GM23338 (cell line): ENCODE data around the gene ZAP70. TPM values are rescaled to one million over a fixed set of nuclear protein-coding genes. Genes with fewer than 3 reads are reported as not detected.
"Not testable (repeated sequence)": the region's sequence is repeated elsewhere in the genome, so short reads cannot be mapped to it uniquely, and the experiment has no call there.

ENCODE experiments used
- ATAC-seq: fragments of 200-7000 bp; cut with Tn5 transposase; 3 replicates; pipeline ENCODE4 v1.9.1; 2020
- DNase-seq: peaks from one replicate; pipeline ENCODE4 v3.0.0-alpha.2; 2015; ENCODE audit warnings: low spot score
- H2AFZ ChIP-seq: fragments of 200-600 bp; sonication (generic); 2 replicates; pipeline ENCODE4 v1.8.0; 2016; ENCODE audit warnings: antibody characterized with exemption, mild to moderate bottlenecking, moderate library complexity
- H3F3A ChIP-seq: fragments of 200-600 bp; sonication (generic); replicated peaks from 2 replicates; pipeline ENCODE4 v1.8.0; 2017; ENCODE audit warnings: antibody characterized with exemption, mixed run types, low read depth
- H3K27ac ChIP-seq: fragments of 200-600 bp; sonication (generic); 2 replicates; pipeline ENCODE4 v1.6.1; 2016; ENCODE audit warnings: low read depth
- H3K27me3 ChIP-seq: fragments of 200-600 bp; sonication (generic); 2 replicates; pipeline ENCODE4 v1.8.0; 2016; ENCODE audit warnings: mild to moderate bottlenecking, mixed run types, moderate library complexity; ENCODE audit not compliant: insufficient read depth
- H3K36me3 ChIP-seq: fragments of 200-600 bp; sonication (generic); 2 replicates; pipeline ENCODE4 v1.8.0; 2016; ENCODE audit warnings: mild to moderate bottlenecking; ENCODE audit not compliant: insufficient read depth
- H3K4me1 ChIP-seq: fragments of 200-600 bp; sonication (generic); 2 replicates; pipeline ENCODE4 v1.8.0; 2016; ENCODE audit warnings: mild to moderate bottlenecking, moderate library complexity; ENCODE audit not compliant: insufficient read depth
- H3K4me2 ChIP-seq: fragments of 200-600 bp; sonication (generic); 2 replicates; pipeline ENCODE4 v1.7.1; 2017; ENCODE audit warnings: mixed run types
- H3K4me3 ChIP-seq: fragments of 200-600 bp; sonication (generic); 2 replicates; pipeline ENCODE4 v1.6.1; 2016; ENCODE audit warnings: mixed run types
- H3K79me2 ChIP-seq: fragments of 200-600 bp; sonication (generic); replicated peaks from 2 replicates; pipeline ENCODE4 v1.8.0; 2017; ENCODE audit warnings: mild to moderate bottlenecking; ENCODE audit not compliant: insufficient read depth
- H3K9me2 ChIP-seq: fragments of 200-600 bp; sonication (generic); 2 replicates; pipeline ENCODE4 v1.8.0; 2017; ENCODE audit not compliant: insufficient read depth
- H4K20me1 ChIP-seq: fragments of 200-600 bp; sonication (generic); replicated peaks from 2 replicates; pipeline ENCODE4 v1.8.0; 2017; ENCODE audit warnings: mild to moderate bottlenecking; ENCODE audit not compliant: insufficient read depth
- H3K27ac Mint-ChIP-seq: 2 replicates; pipeline ENCODE4 v1.8.0; 2020; ENCODE audit warnings: inconsistent platforms, mild to moderate bottlenecking, moderate library complexity, mixed read lengths
- H3K27me3 Mint-ChIP-seq: 3 replicates; pipeline ENCODE4 v1.8.0; 2022; ENCODE audit warnings: low read depth, mild to moderate bottlenecking, moderate library complexity, mixed read lengths, inconsistent platforms; ENCODE audit not compliant: insufficient read depth, poor library complexity
- H3K36me3 Mint-ChIP-seq: 3 replicates; pipeline ENCODE4 v1.8.0; 2021; ENCODE audit warnings: low read depth, mild to moderate bottlenecking, inconsistent platforms, moderate library complexity, mixed read lengths
- H3K4me1 Mint-ChIP-seq: 3 replicates; pipeline ENCODE4 v1.8.0; 2020; ENCODE audit warnings: mild to moderate bottlenecking, inconsistent platforms, mixed read lengths
- H3K4me3 Mint-ChIP-seq: 3 replicates; pipeline ENCODE4 v1.8.0; 2021; ENCODE audit warnings: moderate library complexity, mild to moderate bottlenecking, inconsistent platforms, mixed read lengths
- H3K9me3 Mint-ChIP-seq: 3 replicates; pipeline ENCODE4 v1.8.0; 2020; ENCODE audit warnings: moderate library complexity, mild to moderate bottlenecking, inconsistent platforms, mixed read lengths
- polyA plus RNA-seq: library from polyadenylated mRNA; unstranded; fragments of >200 nt; fragmentation: Nextera tagmentation; extraction: Ambion mirVana; gene quantifications from 2 replicates; pipeline ENCODE4 v1.2.1, GENCODE V29; 2016
- total RNA-seq: library from RNA; depleted of rRNA; stranded (reverse); fragments of >200 nt; shearing (Covaris generic); gene quantifications from 2 replicates; pipeline ENCODE4 v1.2.3, GENCODE V29; 2014
- TF ChIP-seq, protein P1 (sequence below), 2 experiments: fragments of 200-600 bp in 1 of 2; sonication (generic) in 1 of 2; conservative IDR thresholded peaks; 2 replicates each; pipeline versions ENCODE4 v1.5.1 to v1.6.1; 2016 to 2017; ENCODE audit warnings: antibody characterized with exemption in 2 of 2, low read depth in 2 of 2, mild to moderate bottlenecking in 2 of 2, moderate library complexity in 1 of 2
- TF ChIP-seq, protein P2 (sequence below): fragments of 250-450 bp; sonication (Bioruptor Pico); IDR thresholded peaks from 2 replicates; pipeline ENCODE4 v1.5.0; 2020; ENCODE audit warnings: mild to moderate bottlenecking, moderate library complexity

ZAP70 gene
- total and polyA plus RNA-seq, 2 experiments from 2014 or later, result 0.42 TPM; not detected in 1

DNA sequence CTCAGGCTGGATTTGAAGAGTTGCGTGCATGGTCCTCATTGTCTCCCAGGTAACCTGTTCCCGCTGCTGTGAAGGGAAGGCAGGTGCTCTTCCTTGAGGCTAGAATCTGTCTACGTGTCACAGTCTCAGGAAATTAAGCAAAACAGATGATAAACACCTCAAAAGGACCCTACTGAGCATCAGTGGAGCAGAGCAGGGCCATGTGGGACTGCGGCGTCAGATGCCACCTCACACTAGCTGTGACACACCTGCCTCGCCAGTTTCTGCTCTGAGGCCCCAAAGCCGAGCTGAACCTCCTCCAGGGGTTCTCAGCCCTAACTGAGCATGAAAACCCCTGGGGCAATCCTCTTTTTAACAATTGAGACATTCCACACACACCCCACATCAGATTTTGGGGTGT, 41.9 kb upstream of the ZAP70 start:
- Histone ChIP-seq H3K4me1 (peaks cover 7% of the 10 kb centered on the region; the same call in 1 of the 2 replicates), H3F3A (no peaks in the 10 kb centered on the region), H3K4me3 (no peak overlapping the region), H3K36me3 (no peaks in the 10 kb centered on the region), H4K20me1 (no peaks in the 10 kb centered on the region), H3K27me3 (no peaks in the 10 kb centered on the region), H3K9me2 (no peaks in the 10 kb centered on the region), H2AFZ (no peak overlapping the region), H3K79me2 (no peaks in the 10 kb centered on the region), H3K4me2 (no peak overlapping the region), H3K27ac (no peak overlapping the region)
- DNase-seq, result no peak
- peaks cover 9% of the 10 kb centered on the region; the same call in 2 of the 3 replicates for H3K4me1 Mint-ChIP-seq
- H3K4me3 Mint-ChIP-seq, result no peak overlapping the region
- TF ChIP-seq, protein P1, sequence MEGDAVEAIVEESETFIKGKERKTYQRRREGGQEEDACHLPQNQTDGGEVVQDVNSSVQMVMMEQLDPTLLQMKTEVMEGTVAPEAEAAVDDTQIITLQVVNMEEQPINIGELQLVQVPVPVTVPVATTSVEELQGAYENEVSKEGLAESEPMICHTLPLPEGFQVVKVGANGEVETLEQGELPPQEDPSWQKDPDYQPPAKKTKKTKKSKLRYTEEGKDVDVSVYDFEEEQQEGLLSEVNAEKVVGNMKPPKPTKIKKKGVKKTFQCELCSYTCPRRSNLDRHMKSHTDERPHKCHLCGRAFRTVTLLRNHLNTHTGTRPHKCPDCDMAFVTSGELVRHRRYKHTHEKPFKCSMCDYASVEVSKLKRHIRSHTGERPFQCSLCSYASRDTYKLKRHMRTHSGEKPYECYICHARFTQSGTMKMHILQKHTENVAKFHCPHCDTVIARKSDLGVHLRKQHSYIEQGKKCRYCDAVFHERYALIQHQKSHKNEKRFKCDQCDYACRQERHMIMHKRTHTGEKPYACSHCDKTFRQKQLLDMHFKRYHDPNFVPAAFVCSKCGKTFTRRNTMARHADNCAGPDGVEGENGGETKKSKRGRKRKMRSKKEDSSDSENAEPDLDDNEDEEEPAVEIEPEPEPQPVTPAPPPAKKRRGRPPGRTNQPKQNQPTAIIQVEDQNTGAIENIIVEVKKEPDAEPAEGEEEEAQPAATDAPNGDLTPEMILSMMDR (conservative IDR thresholded peaks at IDR 0.05; ENCODE audit: low read depth in 2 of 2), result no peak
- TF ChIP-seq, protein P2, sequence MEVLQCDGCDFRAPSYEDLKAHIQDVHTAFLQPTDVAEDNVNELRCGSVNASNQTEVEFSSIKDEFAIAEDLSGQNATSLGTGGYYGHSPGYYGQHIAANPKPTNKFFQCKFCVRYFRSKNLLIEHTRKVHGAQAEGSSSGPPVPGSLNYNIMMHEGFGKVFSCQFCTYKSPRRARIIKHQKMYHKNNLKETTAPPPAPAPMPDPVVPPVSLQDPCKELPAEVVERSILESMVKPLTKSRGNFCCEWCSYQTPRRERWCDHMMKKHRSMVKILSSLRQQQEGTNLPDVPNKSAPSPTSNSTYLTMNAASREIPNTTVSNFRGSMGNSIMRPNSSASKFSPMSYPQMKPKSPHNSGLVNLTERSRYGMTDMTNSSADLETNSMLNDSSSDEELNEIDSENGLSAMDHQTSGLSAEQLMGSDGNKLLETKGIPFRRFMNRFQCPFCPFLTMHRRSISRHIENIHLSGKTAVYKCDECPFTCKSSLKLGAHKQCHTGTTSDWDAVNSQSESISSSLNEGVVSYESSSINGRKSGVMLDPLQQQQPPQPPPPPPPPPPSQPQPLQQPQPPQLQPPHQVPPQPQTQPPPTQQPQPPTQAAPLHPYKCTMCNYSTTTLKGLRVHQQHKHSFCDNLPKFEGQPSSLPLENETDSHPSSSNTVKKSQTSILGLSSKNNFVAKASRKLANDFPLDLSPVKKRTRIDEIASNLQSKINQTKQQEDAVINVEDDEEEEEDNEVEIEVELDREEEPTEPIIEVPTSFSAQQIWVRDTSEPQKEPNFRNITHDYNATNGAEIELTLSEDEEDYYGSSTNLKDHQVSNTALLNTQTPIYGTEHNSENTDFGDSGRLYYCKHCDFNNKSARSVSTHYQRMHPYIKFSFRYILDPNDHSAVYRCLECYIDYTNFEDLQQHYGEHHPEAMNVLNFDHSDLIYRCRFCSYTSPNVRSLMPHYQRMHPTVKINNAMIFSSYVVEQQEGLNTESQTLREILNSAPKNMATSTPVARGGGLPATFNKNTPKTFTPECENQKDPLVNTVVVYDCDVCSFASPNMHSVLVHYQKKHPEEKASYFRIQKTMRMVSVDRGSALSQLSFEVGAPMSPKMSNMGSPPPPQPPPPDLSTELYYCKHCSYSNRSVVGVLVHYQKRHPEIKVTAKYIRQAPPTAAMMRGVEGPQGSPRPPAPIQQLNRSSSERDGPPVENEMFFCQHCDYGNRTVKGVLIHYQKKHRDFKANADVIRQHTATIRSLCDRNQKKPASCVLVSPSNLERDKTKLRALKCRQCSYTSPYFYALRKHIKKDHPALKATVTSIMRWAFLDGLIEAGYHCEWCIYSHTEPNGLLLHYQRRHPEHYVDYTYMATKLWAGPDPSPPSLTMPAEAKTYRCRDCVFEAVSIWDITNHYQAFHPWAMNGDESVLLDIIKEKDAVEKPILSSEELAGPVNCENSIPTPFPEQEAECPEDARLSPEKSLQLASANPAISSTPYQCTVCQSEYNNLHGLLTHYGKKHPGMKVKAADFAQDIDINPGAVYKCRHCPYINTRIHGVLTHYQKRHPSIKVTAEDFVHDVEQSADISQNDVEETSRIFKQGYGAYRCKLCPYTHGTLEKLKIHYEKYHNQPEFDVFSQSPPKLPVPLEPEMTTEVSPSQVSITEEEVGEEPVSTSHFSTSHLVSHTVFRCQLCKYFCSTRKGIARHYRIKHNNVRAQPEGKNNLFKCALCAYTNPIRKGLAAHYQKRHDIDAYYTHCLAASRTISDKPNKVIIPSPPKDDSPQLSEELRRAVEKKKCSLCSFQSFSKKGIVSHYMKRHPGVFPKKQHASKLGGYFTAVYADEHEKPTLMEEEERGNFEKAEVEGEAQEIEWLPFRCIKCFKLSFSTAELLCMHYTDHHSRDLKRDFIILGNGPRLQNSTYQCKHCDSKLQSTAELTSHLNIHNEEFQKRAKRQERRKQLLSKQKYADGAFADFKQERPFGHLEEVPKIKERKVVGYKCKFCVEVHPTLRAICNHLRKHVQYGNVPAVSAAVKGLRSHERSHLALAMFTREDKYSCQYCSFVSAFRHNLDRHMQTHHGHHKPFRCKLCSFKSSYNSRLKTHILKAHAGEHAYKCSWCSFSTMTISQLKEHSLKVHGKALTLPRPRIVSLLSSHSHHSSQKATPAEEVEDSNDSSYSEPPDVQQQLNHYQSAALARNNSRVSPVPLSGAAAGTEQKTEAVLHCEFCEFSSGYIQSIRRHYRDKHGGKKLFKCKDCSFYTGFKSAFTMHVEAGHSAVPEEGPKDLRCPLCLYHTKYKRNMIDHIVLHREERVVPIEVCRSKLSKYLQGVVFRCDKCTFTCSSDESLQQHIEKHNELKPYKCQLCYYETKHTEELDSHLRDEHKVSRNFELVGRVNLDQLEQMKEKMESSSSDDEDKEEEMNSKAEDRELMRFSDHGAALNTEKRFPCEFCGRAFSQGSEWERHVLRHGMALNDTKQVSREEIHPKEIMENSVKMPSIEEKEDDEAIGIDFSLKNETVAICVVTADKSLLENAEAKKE (CRISPR knock-in tag), result no peak
- H3K27me3 Mint-ChIP-seq, result peaks cover 9% of the 10 kb centered on the region
- H3K9me3 Mint-ChIP-seq, result no peaks in the 10 kb centered on the region
- H3K27ac Mint-ChIP-seq, result no peak overlapping the region
- no peak for ATAC-seq
- no peaks in the 10 kb centered on the region; the same call in 2 of the 3 replicates for H3K36me3 Mint-ChIP-seq

DNA sequence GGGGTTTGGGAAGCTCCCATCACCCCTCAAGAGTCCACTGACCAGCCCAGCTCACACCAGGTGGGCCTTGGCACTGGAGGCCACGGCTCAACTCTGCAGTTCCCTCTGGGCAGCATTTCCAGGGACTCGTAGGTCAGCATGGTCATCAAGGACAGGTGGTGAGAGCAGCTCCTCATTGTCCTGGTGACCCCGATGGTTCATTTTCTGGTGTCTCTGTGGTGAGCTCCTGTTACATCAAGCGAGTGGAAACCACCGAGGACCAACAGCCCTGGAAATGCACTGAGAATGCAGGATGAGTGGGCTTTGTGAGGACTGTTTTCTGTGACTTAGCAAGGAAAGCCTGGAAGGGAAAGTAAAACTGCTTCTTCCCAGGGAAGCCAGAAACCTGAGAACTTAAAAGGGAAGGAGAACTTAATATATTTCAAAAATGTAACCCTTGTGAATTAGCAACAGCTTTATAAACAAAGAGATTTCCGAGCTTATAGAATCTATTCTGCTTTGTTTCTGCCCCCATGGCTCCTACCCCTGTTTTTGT, 40.7 kb upstream of the ZAP70 start:
- not testable (repeated sequence) for H3K9me2 ChIP-seq, H3K4me1 ChIP-seq, H3K27ac ChIP-seq, H3K36me3 Mint-ChIP-seq, H3K4me1 Mint-ChIP-seq, H3K27me3 ChIP-seq, H3K79me2 ChIP-seq, H2AFZ ChIP-seq, DNase-seq, H3K36me3 ChIP-seq, ATAC-seq, H3K27ac Mint-ChIP-seq, H3F3A ChIP-seq, H3K4me3 ChIP-seq, H3K4me2 ChIP-seq, H3K9me3 Mint-ChIP-seq, H4K20me1 ChIP-seq, H3K27me3 Mint-ChIP-seq, H3K4me3 Mint-ChIP-seq
